Panc1 (cell line): ENCODE measurements around the gene TRIO. TPM values are rescaled to one million over a fixed set of nuclear protein-coding genes. Genes with fewer than 3 reads are reported as not detected.
A peak's percentile ranks its signal among the peaks of the same experiment; 100 is the strongest.

Experiments used
- ATAC-seq: fragments of 200-7000 bp; cut with Tn5 transposase; 2 replicates; pipeline ENCODE4 v1.9.1; 2020; ENCODE audit warnings: mild to moderate bottlenecking, moderate library complexity
- BruUV-seq: library from RNA; stranded (reverse); fragments of 400-500 nt; replicated peaks from 2 replicates; lab custom pipeline; 2021; lab: Mats Ljungman, UMichigan
- CTCF ChIA-PET: fragments of 300-600 bp; sonication (Branson Sonifier 250); formaldehyde crosslinking; loops from one replicate; lab custom pipeline; 2022; ENCODE audit warnings: antibody characterized with exemption; lab: Charles Lee
- POLR2A ChIA-PET: fragments of 300-600 bp; sonication (Branson Sonifier 250); formaldehyde crosslinking; loops from one replicate; lab custom pipeline; 2022; ENCODE audit warnings: antibody characterized with exemption; lab: Charles Lee
- DNase-seq: peaks from one replicate; pipeline ENCODE4 v3.0.0-alpha.2; 2010; ENCODE audit warnings: low read depth, low spot score
- H3K27ac ChIP-seq: 2 replicates; pipeline ENCODE4 v1.5.1; 2011; ENCODE audit warnings: mild to moderate bottlenecking, low read length, inconsistent platforms
- H3K27me3 ChIP-seq: fragments of 200-500 bp; sonication (Bioruptor generic); 2 replicates; pipeline ENCODE4 v1.6.0; 2014; ENCODE audit warnings: low read length, inconsistent platforms; ENCODE audit not compliant: control insufficient read depth, insufficient read depth
- H3K36me3 ChIP-seq: fragments of 200-500 bp; sonication (Bioruptor generic); 2 replicates; pipeline ENCODE4 v1.5.1; 2014; ENCODE audit warnings: inconsistent platforms, mild to moderate bottlenecking, low read length, moderate library complexity; ENCODE audit not compliant: control insufficient read depth, insufficient read depth
- H3K4me1 ChIP-seq: 2 replicates; pipeline ENCODE4 v1.5.1; 2011; ENCODE audit warnings: inconsistent platforms, mild to moderate bottlenecking, low read length, moderate library complexity; ENCODE audit not compliant: control insufficient read depth, insufficient read depth
- H3K4me3 ChIP-seq, 2 experiments: 2 replicates each; pipeline ENCODE4 v1.5.1; 2011 to 2012; ENCODE audit warnings: low read depth in 2 of 2, low read length in 2 of 2, mild to moderate bottlenecking in 2 of 2, inconsistent platforms in 1 of 2, moderate library complexity in 1 of 2
- H3K9me3 ChIP-seq: fragments of 200-500 bp; sonication (Bioruptor generic); 2 replicates; pipeline ENCODE4 v1.5.1; 2014; ENCODE audit warnings: low read depth, mild to moderate bottlenecking, inconsistent platforms, low read length, moderate library complexity; ENCODE audit not compliant: control insufficient read depth, insufficient read depth
- POLR2AphosphoS5 ChIP-seq: IDR thresholded peaks from 2 replicates; pipeline ENCODE4 v1.6.1; 2012; ENCODE audit warnings: mild to moderate bottlenecking, low read depth, low read length, moderate library complexity
- SIN3A ChIP-seq: IDR thresholded peaks from 2 replicates; pipeline ENCODE4 v1.6.1; 2012; ENCODE audit warnings: low read depth, mild to moderate bottlenecking, low read length, moderate library complexity, borderline replicate concordance; ENCODE audit not compliant: insufficient read depth
- TCF7L2 ChIP-seq: IDR thresholded peaks from 2 replicates; pipeline ENCODE4 v1.6.1; 2011; ENCODE audit warnings: mild to moderate bottlenecking, low read depth, low read length, inconsistent platforms
- in situ Hi-C: cut with HindIII; loops from 2 replicates; pipeline ENCODE4 v1.10.0; 2016; ENCODE audit warnings: low sequenced_read_pairs, low pct_unique_long_range_greater_than_20kb
- intact Hi-C: fragments of 100-400 bp; cut with micrococcal nuclease; formaldehyde crosslinking; loops from one replicate; pipeline ENCODE4 v1.10.0; 2022; ENCODE audit not compliant: unreplicated experiment
- total RNA-seq: library from RNA; stranded (reverse); gene quantifications from one replicate; pipeline ENCODE4 v1.2.1, GENCODE V29; 2021; ENCODE audit not compliant: unreplicated experiment
- TF ChIP-seq, protein P1 (sequence below): fragments of 450-650 bp; IDR thresholded peaks from 2 replicates; pipeline ENCODE4 v1.5.1; 2017; ENCODE audit warnings: mild to moderate bottlenecking
- TF ChIP-seq, protein P2 (sequence below), 2 experiments: IDR thresholded peaks; 2 replicates each; pipeline ENCODE4 v1.6.1; 2011 to 2012; ENCODE audit warnings: low read depth in 2 of 2, control low read depth in 1 of 2, low read length in 1 of 2, mild to moderate bottlenecking in 1 of 2, moderate library complexity in 1 of 2; ENCODE audit not compliant: insufficient read depth in 1 of 2

Gene TRIO
- total RNA-seq, 1 experiment from 2014 or later = 349 TPM

DNA sequence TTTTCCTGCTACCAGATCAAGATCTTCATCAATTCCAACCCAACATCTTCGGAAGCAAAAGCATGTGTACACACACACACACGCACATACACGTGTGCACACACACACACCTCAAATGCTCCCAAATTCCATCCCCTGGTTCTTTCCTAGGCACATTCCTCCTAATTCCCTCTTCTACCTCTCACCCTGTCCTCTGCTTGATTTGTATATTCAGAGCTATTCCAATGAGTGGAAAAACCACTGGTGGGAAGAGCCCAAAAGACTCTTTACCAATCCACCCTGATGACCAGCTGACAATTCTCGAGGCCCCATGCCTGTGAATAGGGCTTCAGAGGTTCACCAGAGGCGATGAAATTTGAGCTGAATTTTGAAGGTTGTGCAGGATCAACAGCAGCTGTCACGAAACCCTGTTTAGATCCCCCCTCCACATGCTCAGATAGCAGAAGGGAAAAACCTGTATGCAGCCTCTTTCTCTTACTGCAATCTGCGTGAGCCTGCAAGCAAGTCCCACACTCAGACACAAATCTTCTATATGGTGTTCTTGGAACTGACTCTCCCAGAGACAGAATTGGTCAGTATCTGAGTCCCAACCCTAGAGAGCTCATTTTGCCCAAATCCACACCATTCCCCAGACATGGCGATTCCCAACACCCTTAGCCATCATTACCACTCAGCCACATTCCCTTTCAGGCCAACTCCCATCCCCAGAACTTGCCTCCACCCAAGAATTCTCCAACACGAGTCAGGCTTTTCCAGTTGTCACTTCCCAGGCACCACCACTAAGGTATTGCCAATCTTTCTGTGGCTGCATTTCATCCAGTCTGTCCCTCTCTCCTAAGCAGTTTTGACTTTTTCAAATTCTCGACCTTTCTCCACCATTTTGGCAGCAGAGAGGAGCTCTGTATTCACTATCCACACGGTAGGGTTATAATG is 4.3 kb upstream of the TRIO start:
- TF ChIP-seq POLR2AphosphoS5 (no peak), TCF7L2 (no peak), SIN3A (no peak)
- TF ChIP-seq, protein P1, sequence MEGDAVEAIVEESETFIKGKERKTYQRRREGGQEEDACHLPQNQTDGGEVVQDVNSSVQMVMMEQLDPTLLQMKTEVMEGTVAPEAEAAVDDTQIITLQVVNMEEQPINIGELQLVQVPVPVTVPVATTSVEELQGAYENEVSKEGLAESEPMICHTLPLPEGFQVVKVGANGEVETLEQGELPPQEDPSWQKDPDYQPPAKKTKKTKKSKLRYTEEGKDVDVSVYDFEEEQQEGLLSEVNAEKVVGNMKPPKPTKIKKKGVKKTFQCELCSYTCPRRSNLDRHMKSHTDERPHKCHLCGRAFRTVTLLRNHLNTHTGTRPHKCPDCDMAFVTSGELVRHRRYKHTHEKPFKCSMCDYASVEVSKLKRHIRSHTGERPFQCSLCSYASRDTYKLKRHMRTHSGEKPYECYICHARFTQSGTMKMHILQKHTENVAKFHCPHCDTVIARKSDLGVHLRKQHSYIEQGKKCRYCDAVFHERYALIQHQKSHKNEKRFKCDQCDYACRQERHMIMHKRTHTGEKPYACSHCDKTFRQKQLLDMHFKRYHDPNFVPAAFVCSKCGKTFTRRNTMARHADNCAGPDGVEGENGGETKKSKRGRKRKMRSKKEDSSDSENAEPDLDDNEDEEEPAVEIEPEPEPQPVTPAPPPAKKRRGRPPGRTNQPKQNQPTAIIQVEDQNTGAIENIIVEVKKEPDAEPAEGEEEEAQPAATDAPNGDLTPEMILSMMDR = no peak
- TF ChIP-seq, protein P2, sequence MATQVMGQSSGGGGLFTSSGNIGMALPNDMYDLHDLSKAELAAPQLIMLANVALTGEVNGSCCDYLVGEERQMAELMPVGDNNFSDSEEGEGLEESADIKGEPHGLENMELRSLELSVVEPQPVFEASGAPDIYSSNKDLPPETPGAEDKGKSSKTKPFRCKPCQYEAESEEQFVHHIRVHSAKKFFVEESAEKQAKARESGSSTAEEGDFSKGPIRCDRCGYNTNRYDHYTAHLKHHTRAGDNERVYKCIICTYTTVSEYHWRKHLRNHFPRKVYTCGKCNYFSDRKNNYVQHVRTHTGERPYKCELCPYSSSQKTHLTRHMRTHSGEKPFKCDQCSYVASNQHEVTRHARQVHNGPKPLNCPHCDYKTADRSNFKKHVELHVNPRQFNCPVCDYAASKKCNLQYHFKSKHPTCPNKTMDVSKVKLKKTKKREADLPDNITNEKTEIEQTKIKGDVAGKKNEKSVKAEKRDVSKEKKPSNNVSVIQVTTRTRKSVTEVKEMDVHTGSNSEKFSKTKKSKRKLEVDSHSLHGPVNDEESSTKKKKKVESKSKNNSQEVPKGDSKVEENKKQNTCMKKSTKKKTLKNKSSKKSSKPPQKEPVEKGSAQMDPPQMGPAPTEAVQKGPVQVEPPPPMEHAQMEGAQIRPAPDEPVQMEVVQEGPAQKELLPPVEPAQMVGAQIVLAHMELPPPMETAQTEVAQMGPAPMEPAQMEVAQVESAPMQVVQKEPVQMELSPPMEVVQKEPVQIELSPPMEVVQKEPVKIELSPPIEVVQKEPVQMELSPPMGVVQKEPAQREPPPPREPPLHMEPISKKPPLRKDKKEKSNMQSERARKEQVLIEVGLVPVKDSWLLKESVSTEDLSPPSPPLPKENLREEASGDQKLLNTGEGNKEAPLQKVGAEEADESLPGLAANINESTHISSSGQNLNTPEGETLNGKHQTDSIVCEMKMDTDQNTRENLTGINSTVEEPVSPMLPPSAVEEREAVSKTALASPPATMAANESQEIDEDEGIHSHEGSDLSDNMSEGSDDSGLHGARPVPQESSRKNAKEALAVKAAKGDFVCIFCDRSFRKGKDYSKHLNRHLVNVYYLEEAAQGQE (IDR thresholded peaks at IDR 0.05; ENCODE audit: insufficient read depth in 1 of 2, low read depth in 2 of 2, low read length in 1 of 2) = no peak
- peak overlapping the region; percentile 60 for H3K27ac ChIP-seq
- intact Hi-C loops = no loop called here
- peaks cover 34% of the 10 kb centered on the region for H3K4me1 ChIP-seq
- H3K9me3 ChIP-seq = no peaks in the 10 kb centered on the region
- H3K4me3 ChIP-seq = no peak overlapping the region
- H3K27me3 ChIP-seq = no peaks in the 10 kb centered on the region
- no TSS peak for BruUV-seq
- ATAC-seq = no peak
- DNase-seq = no peak
- POLR2A ChIA-PET = interaction anchor here (0.6 to 1.2 kb wide), 5 partner anchors 26 to 137 kb away, joined by 3 to 5 read pairs (median 3); no protein-coding TSS in a partner anchor
- no peaks in the 10 kb centered on the region for H3K36me3 ChIP-seq
- CTCF ChIA-PET = interaction anchor here (0.8 kb wide), 1 partner anchor 16 kb away, joined by 3 read pairs; no protein-coding TSS in a partner anchor
- in situ Hi-C loops = no loop called here

DNA sequence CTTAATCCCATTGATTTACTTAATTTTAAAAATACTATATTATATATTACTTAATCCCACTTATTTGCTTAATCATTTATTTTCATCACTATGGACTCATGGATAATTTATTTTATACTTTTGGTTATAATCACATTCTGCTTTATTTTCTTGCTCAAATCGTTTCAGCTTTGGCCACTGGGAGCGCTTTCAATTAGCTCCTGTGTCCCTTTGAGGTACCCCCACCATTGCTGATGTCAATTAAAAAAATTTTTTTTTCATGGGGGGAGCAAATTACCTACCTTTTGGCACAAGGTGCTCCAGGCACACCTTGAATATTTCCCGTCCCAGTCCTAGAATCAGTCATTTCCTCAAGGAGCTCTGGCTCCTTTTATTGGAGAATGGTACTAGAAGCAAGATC is 1.4 kb upstream of the TRIO start:
- Histone ChIP-seq H3K4me1 (peaks cover 32% of the 10 kb centered on the region), H3K9me3 (no peaks in the 10 kb centered on the region), H3K4me3 (peak overlapping the region; percentile 57 to 69), H3K36me3 (no peaks in the 10 kb centered on the region; the same call in 1 of the 2 replicates), H3K27me3 (no peaks in the 10 kb centered on the region), H3K27ac (peak overlapping the region; percentile 100)
- DNase-seq = no peak
- in situ Hi-C loops = no loop called here
- BruUV-seq = no TSS peak
- ATAC-seq = no peak
- TF ChIP-seq, protein P2 (IDR thresholded peaks at IDR 0.05; ENCODE audit: insufficient read depth in 1 of 2, low read depth in 2 of 2, low read length in 1 of 2) = no peak
- TF ChIP-seq, protein P1 = no peak; the same call in 1 of the 2 replicates
- TF ChIP-seq TCF7L2 (no peak), POLR2AphosphoS5 (no peak), SIN3A (no peak)
- ChIA-PET POLR2A (interaction anchor here (0.7 kb wide), 1 partner anchor 50 kb away, joined by 4 read pairs; no protein-coding TSS in a partner anchor), CTCF (interaction anchor here (0.6 kb wide), 1 partner anchor 154 kb away, joined by 4 read pairs; no protein-coding TSS in a partner anchor)
- intact Hi-C loops = loop anchor here (2.0 kb wide), 2 partner anchors 33 to 105 kb away; no protein-coding TSS in a partner anchor
